Parathyroid adenoma (tissue), 2 donors: ENCODE results near the gene KAZN.

ENCODE experiments used
- H2AFZ ChIP-seq: fragments of 300-600 bp; sonication (generic); one replicate; pipeline ENCODE4 v1.7.0; 2017; ENCODE audit warnings: antibody characterized with exemption, mild to moderate bottlenecking
- H3K27ac ChIP-seq: fragments of 300-600 bp; sonication (generic); one replicate; pipeline ENCODE4 v1.7.0; 2017
- H3K27me3 ChIP-seq: fragments of 300-600 bp; sonication (generic); one replicate; pipeline ENCODE4 v1.7.0; 2017; ENCODE audit warnings: low read length; ENCODE audit not compliant: control insufficient read depth, insufficient read depth
- H3K36me3 ChIP-seq: fragments of 300-600 bp; sonication (generic); one replicate; pipeline ENCODE4 v1.7.0; 2017; ENCODE audit warnings: low read length; ENCODE audit not compliant: control insufficient read depth, insufficient read depth
- H3K4me1 ChIP-seq: fragments of 300-600 bp; sonication (generic); one replicate; pipeline ENCODE4 v1.7.0; 2017; ENCODE audit warnings: control low read depth
- H3K4me2 ChIP-seq: fragments of 300-600 bp; sonication (generic); one replicate; pipeline ENCODE4 v1.7.0; 2017; ENCODE audit warnings: low read length
- H3K4me3 ChIP-seq: fragments of 300-600 bp; sonication (generic); one replicate; pipeline ENCODE4 v1.7.0; 2017; ENCODE audit warnings: low read depth, low read length
- H3K79me2 ChIP-seq: fragments of 300-600 bp; sonication (generic); one replicate; pipeline ENCODE4 v1.7.0; 2017; ENCODE audit warnings: control low read depth
- H3K9ac ChIP-seq: fragments of 300-600 bp; sonication (generic); one replicate; pipeline ENCODE4 v1.7.0; 2017; ENCODE audit warnings: mild to moderate bottlenecking
- H3K9me3 ChIP-seq: fragments of 300-600 bp; sonication (generic); one replicate; pipeline ENCODE4 v1.7.0; 2017; ENCODE audit warnings: low read length; ENCODE audit not compliant: control insufficient read depth
- CTCF ChIP-seq: fragments of 300-600 bp; sonication (generic); IDR thresholded peaks from one replicate; pipeline ENCODE4 v1.7.0; 2017; ENCODE audit warnings: antibody characterized with exemption, mild to moderate bottlenecking
- donor health status: primary hyperparathyroidism.

Gene KAZN

GRCh38 chr1:14745001-14745720 is 146.7 kb downstream of the KAZN start:
- Histone ChIP-seq H3K9me3 (no peaks in the 10 kb centered on the region), H3K4me1 (no peaks in the 10 kb centered on the region), H3K79me2 (no peaks in the 10 kb centered on the region), H3K4me3 (no peak overlapping the region), H3K36me3 (no peaks in the 10 kb centered on the region), H3K9ac (no peak overlapping the region), H3K27me3 (no peaks in the 10 kb centered on the region), H3K4me2 (no peak overlapping the region), H2AFZ (no peak overlapping the region), H3K27ac (no peak overlapping the region)
- no peak for TF ChIP-seq CTCF

GRCh38 chr1:14745789-14746188 is 147.3 kb downstream of the KAZN start:
- H2AFZ ChIP-seq, result no peak overlapping the region
- no peak for TF ChIP-seq CTCF
- H3K27me3 ChIP-seq, result no peaks in the 10 kb centered on the region
- no peaks in the 10 kb centered on the region for H3K4me1 ChIP-seq
- no peaks in the 10 kb centered on the region for H3K9me3 ChIP-seq
- H3K27ac ChIP-seq, result no peak overlapping the region
- no peaks in the 10 kb centered on the region for H3K36me3 ChIP-seq
- H3K9ac ChIP-seq, result no peak overlapping the region
- no peak overlapping the region for H3K4me2 ChIP-seq
- H3K79me2 ChIP-seq, result no peaks in the 10 kb centered on the region
- no peak overlapping the region for H3K4me3 ChIP-seq

DNA sequence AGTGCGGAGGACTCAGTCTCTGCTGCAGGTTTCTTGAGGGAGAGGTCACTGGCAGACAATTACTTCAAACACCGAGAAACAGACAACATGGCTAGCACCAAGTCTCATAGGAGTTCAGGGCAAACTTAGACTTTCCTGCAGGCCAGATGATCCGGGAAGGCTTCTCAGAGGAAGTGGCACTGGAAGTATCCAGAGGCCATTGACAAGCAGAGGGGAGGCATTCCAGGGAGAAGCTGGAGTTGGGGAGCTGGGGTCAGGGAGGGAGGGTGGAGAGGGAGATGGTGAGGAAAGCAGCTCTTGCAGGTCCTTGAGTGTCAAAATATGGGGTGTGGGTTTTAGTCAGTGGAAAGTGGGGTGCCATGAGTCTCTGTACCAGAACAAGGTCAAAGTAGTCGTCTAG is 147.9 kb downstream of the KAZN start:
- Histone ChIP-seq H3K4me1 (no peaks in the 10 kb centered on the region), H3K4me3 (no peak overlapping the region), H3K9ac (no peak overlapping the region), H3K4me2 (no peak overlapping the region), H3K27me3 (no peaks in the 10 kb centered on the region), H3K36me3 (no peaks in the 10 kb centered on the region), H3K27ac (no peak overlapping the region), H3K9me3 (no peaks in the 10 kb centered on the region), H2AFZ (no peak overlapping the region), H3K79me2 (no peaks in the 10 kb centered on the region)
- TF ChIP-seq CTCF, result no peak

DNA sequence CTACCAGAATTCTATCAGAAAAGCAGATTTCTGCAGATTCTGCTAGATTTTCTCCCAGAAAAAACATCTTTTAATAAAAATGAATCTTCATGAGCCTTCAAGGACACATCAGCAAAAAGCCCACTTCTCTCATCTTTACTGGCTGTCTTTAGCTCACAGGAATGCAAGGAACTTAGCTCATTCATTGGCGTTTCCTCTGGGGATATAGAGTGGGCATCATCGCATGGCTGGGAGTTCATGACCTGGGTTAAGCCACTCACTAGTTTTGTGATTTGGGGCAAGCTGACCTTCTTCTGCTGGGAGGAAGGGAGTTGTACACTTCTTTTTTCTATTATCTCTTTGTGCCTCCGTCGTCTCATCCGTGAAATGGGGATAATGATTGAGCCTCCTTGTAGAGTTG is 149.7 kb downstream of the KAZN start:
- no peak overlapping the region for H2AFZ ChIP-seq
- H3K4me2 ChIP-seq, result no peak overlapping the region
- no peak overlapping the region for H3K9ac ChIP-seq
- no peaks in the 10 kb centered on the region for H3K4me1 ChIP-seq
- no peaks in the 10 kb centered on the region for H3K36me3 ChIP-seq
- H3K4me3 ChIP-seq, result no peak overlapping the region
- H3K27ac ChIP-seq, result no peak overlapping the region
- no peaks in the 10 kb centered on the region for H3K27me3 ChIP-seq
- no peak for TF ChIP-seq CTCF
- no peaks in the 10 kb centered on the region for H3K79me2 ChIP-seq
- no peaks in the 10 kb centered on the region for H3K9me3 ChIP-seq

- H3K27me3 ChIP-seq, result no peaks in the 10 kb centered on the region
- H3K9me3 ChIP-seq, result no peaks in the 10 kb centered on the region
- H3K27ac ChIP-seq, result no peak overlapping the region
- no peak for TF ChIP-seq CTCF
- no peak overlapping the region for H3K9ac ChIP-seq
- H3K4me2 ChIP-seq, result no peak overlapping the region
- H3K79me2 ChIP-seq, result no peaks in the 10 kb centered on the region
- H3K4me3 ChIP-seq, result no peak overlapping the region
- no peaks in the 10 kb centered on the region for H3K4me1 ChIP-seq
- H3K36me3 ChIP-seq, result no peaks in the 10 kb centered on the region
- no peak overlapping the region for H2AFZ ChIP-seq
These were observed 150.5 kb downstream of the KAZN start for GRCh38 chr1:14748977-14749376.
